NCI-H526 treated with DMSO at 0.1 percent for 48 hours (cell line): ENCODE data around the gene NFKBIB.

Experiments used
- DNase-seq: peaks from one replicate; lab custom pipeline; 2025; lab: John Stamatoyannopoulos, UW

The NFKBIB gene

DNA sequence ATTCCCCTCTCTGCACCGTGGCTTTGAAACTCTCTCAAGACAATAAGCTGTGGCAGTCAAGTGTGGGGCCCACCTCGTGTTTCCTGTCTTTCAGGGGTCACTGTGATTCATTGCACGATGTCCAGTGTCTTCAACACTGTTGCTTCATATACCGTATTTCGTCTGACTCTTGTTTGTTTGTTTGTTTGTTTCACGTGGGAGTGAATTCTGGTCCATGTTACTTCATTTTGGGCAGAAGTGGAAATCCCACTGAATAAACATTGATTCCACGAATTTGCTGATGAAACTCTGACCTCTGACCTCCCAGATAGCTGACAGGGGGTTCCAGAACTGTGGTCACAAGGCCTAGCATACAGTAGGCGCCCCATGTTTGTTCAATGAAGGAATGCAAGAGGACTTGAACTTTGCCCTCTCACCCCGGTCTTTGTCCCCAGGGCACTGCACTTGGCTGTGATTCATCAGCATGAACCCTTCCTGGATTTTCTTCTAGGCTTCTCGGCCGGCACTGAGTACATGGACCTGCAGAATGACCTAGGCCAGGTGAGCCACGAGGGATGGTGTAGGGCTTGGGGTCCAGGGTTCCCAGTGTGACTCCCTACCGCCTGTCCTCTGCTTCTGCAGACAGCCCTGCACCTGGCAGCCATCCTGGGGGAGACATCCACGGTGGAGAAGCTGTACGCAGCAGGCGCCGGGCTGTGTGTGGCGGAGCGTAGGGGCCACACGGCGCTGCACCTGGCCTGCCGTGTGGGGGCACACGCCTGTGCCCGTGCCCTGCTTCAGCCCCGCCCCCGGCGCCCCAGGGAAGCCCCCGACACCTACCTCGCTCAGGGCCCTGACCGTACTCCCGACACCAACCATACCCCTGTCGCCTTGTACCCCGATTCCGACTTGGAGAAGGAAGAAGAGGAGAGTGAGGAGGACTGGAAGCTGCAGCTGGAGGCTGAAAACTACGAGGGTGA, 5.1 kb downstream of the NFKBIB start:
- DNase-seq, result no peak

DNA sequence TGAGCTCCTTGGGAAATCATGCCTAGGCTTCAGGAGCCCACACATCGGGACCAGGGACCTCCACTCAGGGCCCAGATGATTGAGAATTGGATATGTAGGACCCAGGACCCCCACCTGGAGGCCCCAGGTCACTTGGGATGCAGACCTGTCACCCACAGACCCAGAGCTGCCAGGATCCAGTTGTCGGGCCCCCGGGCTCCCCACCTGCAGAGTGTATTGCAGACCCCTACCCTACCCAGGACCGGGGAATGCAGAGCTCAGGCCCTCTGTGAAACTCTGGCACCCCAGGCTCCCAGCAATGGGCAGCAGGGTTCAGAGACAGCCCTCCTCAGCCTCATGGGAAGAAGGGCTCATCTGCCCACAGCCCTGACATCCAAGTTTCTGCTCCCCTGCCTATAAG, 5.9 kb downstream of the NFKBIB start:
- DNase-seq, result no peak

- DNase-seq, result no peak
Observed at GRCh38 chr19:38907227-38907626, 7.5 kb downstream of the NFKBIB start.

GRCh38 chr19:38907670-38908069, 7.9 kb downstream of the NFKBIB start:
- DNase-seq, result no peak

DNA sequence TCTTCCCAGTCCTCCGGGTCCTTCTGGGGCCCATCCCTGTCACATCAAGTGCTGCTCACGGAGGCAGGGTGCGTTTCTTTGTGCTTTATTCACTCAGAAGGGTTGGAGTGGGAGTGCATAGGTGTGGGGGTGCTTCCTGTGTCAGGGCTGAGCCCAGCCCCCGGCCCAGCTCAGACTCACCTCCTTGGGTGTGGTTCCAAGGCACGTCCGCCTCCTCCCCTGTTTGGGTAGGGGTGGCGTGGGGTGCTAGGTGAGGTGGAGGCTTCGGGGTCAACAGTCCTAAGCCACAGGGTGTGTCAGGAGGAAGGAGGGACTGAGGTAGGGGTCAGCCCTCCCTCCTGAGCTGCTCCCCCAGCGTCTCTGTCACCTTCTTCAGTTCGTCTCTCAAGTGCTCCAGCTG, 9.1 kb downstream of the NFKBIB start:
- DNase-seq, result no peak

GRCh38 chr19:38910488-38910887, 10.7 kb downstream of the NFKBIB start:
- DNase-seq, result no peak

- no peak for DNase-seq
Observed at GRCh38 chr19:38911388-38912001, 11.7 kb downstream of the NFKBIB start.

GRCh38 chr19:38912600-38913514, 13.1 kb downstream of the NFKBIB start:
- DNase-seq, result no peak

GRCh38 chr19:38913958-38914357, 14.2 kb downstream of the NFKBIB start:
- DNase-seq, result no peak

DNA sequence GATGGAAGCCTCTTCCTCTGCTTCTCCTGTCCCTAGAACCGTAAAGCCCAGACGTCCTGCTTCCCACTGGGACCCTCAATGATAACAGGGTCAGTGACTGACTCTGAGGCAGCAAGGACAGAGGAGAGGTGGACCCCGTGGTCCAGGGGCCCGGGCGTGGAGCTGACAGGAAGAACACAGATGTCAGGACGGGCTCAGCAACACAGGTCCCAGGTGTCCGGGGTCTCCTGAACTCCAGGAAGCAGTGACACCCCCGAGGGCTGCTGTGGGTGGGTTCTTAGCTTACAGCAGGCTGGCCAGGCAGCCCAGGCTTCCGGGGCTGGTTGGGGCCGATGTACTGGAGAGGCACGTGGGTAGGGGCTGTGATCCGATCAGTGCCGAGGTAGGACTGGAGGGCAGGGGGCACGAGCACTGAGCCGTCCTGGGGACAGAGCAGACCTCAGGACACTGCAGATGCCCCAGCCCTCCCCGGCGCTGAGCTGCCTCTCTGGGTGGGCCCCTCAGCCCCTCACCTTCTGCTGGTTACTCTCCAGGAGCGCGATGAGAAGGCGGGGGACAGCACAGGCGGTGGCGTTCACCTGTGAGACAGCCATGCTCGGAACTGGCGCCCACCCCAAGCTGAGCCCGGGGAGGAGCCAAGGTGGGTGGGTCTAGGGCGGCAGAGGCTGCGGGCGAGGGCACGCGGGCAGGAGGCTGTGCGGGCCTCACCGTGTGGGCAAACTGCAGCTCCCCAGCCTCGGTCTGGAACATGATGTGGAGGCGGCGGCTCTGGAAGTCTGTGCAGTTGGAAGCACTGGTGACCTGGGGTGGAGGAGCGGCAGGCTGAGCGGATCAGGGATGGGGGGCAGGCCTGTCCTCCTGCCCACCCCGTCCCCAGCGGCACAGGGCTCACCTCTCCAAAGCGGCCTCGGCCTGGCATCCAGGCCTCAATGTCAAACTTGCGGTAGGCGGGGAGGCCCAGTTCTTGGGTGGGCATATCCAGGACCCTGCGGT, 15.9 kb downstream of the NFKBIB start:
- DNase-seq, result no peak

- no peak for DNase-seq
Observed at GRCh38 chr19:38917516-38917915, 17.7 kb downstream of the NFKBIB start.

DNA sequence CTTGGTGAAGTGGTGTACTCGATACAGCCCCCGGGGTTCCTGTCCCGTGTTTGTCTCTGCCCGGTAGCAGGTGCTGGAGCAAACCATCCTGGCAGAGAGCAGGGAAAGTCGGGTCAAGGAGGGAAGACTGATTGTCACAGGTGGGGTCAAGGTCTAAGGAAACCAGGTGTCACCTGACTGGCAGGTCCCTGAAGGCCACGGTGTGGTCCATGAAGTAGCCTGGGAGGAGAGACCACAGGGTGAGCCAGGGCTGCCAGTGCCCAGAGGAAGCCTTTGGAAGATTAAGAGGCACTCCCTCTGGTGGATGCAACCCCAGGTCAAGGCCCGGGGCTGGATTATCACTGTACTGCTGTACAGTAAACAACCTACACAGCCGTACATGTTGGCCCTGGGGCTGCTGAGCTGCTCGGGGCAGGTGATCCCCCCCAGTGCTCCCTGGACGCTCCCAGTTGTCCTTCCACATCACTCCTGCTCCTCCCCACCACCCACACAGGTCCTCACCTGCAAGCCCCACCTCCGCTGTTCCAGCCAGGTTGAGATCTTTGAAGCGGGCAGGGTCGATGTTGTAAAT, 18.2 kb downstream of the NFKBIB start:
- no peak for DNase-seq

GRCh38 chr19:38918526-38918925, 18.8 kb downstream of the NFKBIB start:
- DNase-seq, result no peak

DNA sequence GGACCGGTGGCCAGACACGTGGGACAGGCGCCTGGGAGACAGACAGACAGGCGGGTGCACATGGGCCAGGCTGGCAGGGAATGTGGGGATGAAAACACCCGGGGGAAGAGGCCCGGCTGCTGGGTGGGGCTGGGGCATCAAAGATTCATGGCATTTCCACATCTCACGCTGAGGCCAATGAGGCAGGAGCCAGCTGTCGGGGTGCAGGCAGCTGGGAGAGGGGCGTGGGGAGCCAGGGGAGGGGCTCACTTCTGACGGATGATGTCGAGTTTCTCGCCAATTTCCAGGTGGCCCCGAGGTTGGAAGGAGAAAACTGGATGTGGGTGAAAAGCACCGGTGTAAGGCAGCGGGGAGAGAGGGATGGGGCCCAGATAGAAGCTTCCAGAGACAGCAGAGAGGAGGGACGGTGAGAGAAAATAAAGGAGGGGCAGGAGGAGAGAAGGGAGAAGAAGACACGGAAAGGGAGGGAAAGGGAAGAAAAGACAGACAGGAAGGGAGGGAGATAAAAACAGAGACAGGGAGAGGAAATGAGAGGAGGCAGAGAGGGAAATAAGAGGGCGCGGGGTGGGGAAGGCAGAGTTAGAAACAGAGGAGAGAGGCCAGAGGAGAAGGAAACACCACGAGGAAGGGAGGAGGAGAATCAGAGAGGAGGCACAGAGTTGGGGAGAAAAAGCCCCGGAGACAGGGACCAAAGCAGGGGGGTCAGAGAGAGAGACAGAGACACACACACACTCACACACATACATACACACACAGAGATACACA, 20.2 kb downstream of the NFKBIB start:
- no peak for DNase-seq

DNA sequence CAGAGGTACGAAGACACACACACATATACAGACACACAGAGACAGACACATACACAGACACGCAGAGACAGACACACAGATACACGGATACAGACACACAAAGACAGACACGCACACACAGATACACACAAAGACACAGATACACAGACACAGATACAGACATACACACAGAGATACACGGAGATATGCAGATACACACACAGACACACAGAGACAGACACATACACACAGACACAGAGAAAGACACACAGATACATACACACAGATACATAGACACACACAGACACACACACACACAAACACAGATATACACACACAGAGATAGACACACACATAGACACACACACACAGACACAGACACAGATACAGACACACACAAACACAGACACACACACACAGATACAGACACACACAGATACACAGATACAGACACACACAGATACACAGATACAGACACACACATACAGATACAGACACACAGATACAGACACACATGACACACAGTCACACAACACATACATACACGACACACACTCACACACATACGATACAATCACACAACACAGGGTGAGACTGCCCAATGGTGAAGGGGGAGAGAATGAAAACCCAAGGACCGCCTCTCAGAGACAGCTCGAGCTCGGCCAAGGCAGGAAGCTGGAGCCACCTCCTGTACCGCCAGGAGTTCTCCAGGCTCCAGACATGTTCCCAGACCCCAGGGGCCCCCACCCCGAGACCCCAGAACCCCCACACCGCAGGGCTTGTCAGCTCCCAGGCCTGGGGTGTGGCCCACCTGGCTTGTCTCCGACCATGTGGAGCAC, 21.0 kb downstream of the NFKBIB start:
- DNase-seq, result no peak

- DNase-seq, result no peak
Observed at GRCh38 chr19:38921420-38922274, 21.9 kb downstream of the NFKBIB start.

DNA sequence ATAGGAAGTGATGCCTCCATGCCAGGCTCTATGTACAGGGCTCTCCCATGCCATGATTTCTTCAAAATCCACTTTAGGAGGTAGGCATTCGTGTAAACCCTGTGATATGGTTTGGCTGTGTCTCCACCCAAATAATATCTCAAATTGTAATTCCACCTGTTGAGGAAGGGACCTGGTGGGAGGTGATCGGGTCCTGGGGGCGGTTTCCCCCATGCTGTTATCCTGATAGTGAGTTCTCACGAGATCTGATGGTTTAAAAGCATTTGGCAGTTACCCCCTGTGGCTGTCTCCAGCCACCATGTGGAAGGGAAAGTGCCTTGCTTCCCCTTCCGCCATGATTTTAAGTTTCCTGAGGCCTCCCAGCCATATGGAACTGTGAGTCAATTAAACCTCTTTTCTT, 22.7 kb downstream of the NFKBIB start:
- DNase-seq, result no peak

DNA sequence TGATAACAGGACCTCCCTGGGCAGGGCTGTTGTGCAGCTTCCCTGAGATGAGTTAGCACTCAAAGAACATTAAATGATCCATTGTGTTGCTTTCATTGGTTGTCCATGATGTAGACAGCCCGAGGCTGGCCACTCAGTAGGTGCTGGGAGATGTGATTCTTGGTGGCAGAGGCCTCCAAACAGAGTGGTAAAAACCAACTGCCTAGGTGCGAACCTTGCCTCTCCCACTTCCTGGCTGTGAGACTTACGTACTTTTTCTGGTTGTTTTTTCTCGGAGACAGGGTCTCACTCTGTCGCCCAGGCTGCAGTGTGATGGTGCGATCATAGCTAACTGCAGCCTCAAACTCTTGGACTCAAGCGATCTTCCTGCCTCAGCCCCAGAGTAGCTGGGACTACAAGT, 24.6 kb downstream of the NFKBIB start:
- no peak for DNase-seq
